IMR-90 (cell line): ENCODE measurements around the gene NCOA7. TPM values are rescaled to one million over a fixed set of nuclear protein-coding genes. Genes with fewer than 3 reads are reported as not detected.

Experiments
- ATAC-seq: fragments of 200-7000 bp; cut with Tn5 transposase; 2 replicates; pipeline ENCODE4 v1.9.1; 2020; ENCODE audit warnings: low read depth, mild to moderate bottlenecking, moderate library complexity
- BruUV-seq: library from RNA; stranded (reverse); fragments of 400-500 nt; replicated peaks from 2 replicates; lab custom pipeline; 2021; lab: Mats Ljungman, UMichigan
- CTCF ChIA-PET: fragments of 300-600 bp; formaldehyde crosslinking; extraction: SDS; loops from one replicate; lab custom pipeline; 2021; ENCODE audit warnings: antibody characterized with exemption; lab: Yijun Ruan, JAX
- POLR2A ChIA-PET: fragments of 300-600 bp; sonication (Branson Sonifier 250); formaldehyde crosslinking; loops from one replicate; lab custom pipeline; 2022; ENCODE audit warnings: antibody characterized with exemption; ENCODE audit not compliant: unreplicated experiment; lab: Charles Lee
- DNase-seq: peaks from one replicate; pipeline ENCODE4 v3.0.0; 2013
- H2AFZ ChIP-seq: replicated peaks from 2 replicates; pipeline ENCODE3; 2013; ENCODE audit warnings: low read length, mild to moderate bottlenecking; ENCODE audit not compliant: poor library complexity
- H2AK5ac ChIP-seq: 2 replicates; pipeline ENCODE4 v1.6.1; 2013; ENCODE audit warnings: low read depth, low read length, inconsistent platforms
- H2AK9ac ChIP-seq: replicated peaks from 2 replicates; pipeline ENCODE3; 2013; ENCODE audit warnings: mild to moderate bottlenecking, low read depth, low read length, moderate library complexity; ENCODE audit not compliant: poor library complexity
- H2BK120ac ChIP-seq: 2 replicates; pipeline ENCODE4 v1.6.1; 2013; ENCODE audit warnings: low read depth, low read length, inconsistent platforms
- H2BK15ac ChIP-seq: 3 replicates; pipeline ENCODE4 v1.6.1; 2013; ENCODE audit warnings: low read depth, low read length, inconsistent platforms
- H2BK20ac ChIP-seq: 2 replicates; pipeline ENCODE4 v1.6.1; 2013; ENCODE audit warnings: low read depth, mild to moderate bottlenecking, inconsistent platforms, low read length, moderate library complexity
- H2BK5ac ChIP-seq: 2 replicates; pipeline ENCODE4 v1.6.1; 2013; ENCODE audit warnings: mild to moderate bottlenecking, low read depth, low read length, inconsistent platforms; ENCODE audit not compliant: poor library complexity, severe bottlenecking
- H3K14ac ChIP-seq: replicated peaks from 2 replicates; pipeline ENCODE4 v1.6.1; 2013; ENCODE audit warnings: low read depth, low read length, inconsistent platforms
- H3K18ac ChIP-seq: 2 replicates; pipeline ENCODE4 v1.6.1; 2013; ENCODE audit warnings: low read depth, low read length, control low read depth
- H3K23ac ChIP-seq: 2 replicates; pipeline ENCODE4 v1.6.1; 2013; ENCODE audit warnings: low read depth, low read length, inconsistent platforms
- H3K27ac ChIP-seq: 2 replicates; pipeline ENCODE4 v1.5.1; 2013; ENCODE audit warnings: mild to moderate bottlenecking, control low read depth, low read length; ENCODE audit not compliant: insufficient read depth
- H3K27me3 ChIP-seq: 2 replicates; pipeline ENCODE4 v1.6.1; 2013; ENCODE audit warnings: low read length; ENCODE audit not compliant: control insufficient read depth, insufficient read depth
- H3K36me3 ChIP-seq: 2 replicates; pipeline ENCODE4 v1.6.1; 2013; ENCODE audit warnings: low read length, mixed read lengths; ENCODE audit not compliant: control insufficient read depth, insufficient read depth
- H3K4ac ChIP-seq: 2 replicates; pipeline ENCODE4 v1.6.1; 2013; ENCODE audit warnings: low read depth, low read length, inconsistent platforms
- H3K4me1 ChIP-seq: 2 replicates; pipeline ENCODE4 v1.6.1; 2013; ENCODE audit warnings: low read length, mixed read lengths; ENCODE audit not compliant: control insufficient read depth, insufficient read depth
- H3K4me2 ChIP-seq: 2 replicates; pipeline ENCODE4 v1.6.1; 2013; ENCODE audit warnings: low read depth, mild to moderate bottlenecking, control low read depth, low read length, moderate library complexity
- H3K4me3 ChIP-seq: 2 replicates; pipeline ENCODE4 v1.5.1; 2013; ENCODE audit warnings: low read depth, mild to moderate bottlenecking, control low read depth, low read length, moderate library complexity; ENCODE audit not compliant: insufficient read depth
- H3K56ac ChIP-seq: 2 replicates; pipeline ENCODE4 v1.6.1; 2013; ENCODE audit warnings: low read length, inconsistent platforms; ENCODE audit not compliant: insufficient read depth; ENCODE audit errors: extremely low read depth
- H3K79me1 ChIP-seq, 2 experiments: 2 replicates each; pipeline ENCODE4 v1.6.1; 2013; ENCODE audit warnings: low read length in 2 of 2, inconsistent platforms in 1 of 2, low read depth in 1 of 2
- H3K9ac ChIP-seq: 2 replicates; pipeline ENCODE4 v1.6.1; 2013; ENCODE audit warnings: low read depth, low read length, control low read depth
- H3K9me1 ChIP-seq: 2 replicates; pipeline ENCODE4 v1.6.1; 2013; ENCODE audit warnings: low read length, inconsistent platforms; ENCODE audit not compliant: insufficient read depth
- H3K9me3 ChIP-seq: 2 replicates; pipeline ENCODE4 v1.6.1; 2013; ENCODE audit warnings: low read length; ENCODE audit not compliant: control insufficient read depth, insufficient read depth
- H4K20me1 ChIP-seq: 2 replicates; pipeline ENCODE4 v1.6.1; 2013; ENCODE audit warnings: low read length, inconsistent platforms; ENCODE audit not compliant: insufficient read depth
- H4K5ac ChIP-seq: 2 replicates; pipeline ENCODE4 v1.6.1; 2013; ENCODE audit warnings: mild to moderate bottlenecking, low read depth, low read length, control low read depth
- H4K8ac ChIP-seq, 2 experiments: 2 replicates each; pipeline ENCODE4 v1.6.1; 2013; ENCODE audit warnings: low read depth in 2 of 2, low read length in 2 of 2, control low read depth in 1 of 2, inconsistent platforms in 1 of 2
- H4K91ac ChIP-seq: 2 replicates; pipeline ENCODE4 v1.6.1; 2013; ENCODE audit warnings: low read depth, low read length, inconsistent platforms; ENCODE audit not compliant: insufficient read depth
- BHLHE40 ChIP-seq: fragments of 150-350 bp; IDR thresholded peaks from 2 replicates; pipeline ENCODE4 v1.6.1; 2016; ENCODE audit warnings: mild to moderate bottlenecking, low read depth, low read length
- CEBPB ChIP-seq: IDR thresholded peaks from 2 replicates; pipeline ENCODE4 v1.6.1; 2012; ENCODE audit warnings: low read depth, low read length, improper control_type of control experiment
- CHD1 ChIP-seq: IDR thresholded peaks from 2 replicates; pipeline ENCODE4 v1.6.1; 2012; ENCODE audit warnings: low read depth, low read length, improper control_type of control experiment
- CTCF ChIP-seq: conservative IDR thresholded peaks from 2 replicates; pipeline ENCODE4 v1.5.1; 2012; ENCODE audit warnings: mild to moderate bottlenecking, low read depth, low read length, improper control_type of control experiment
- ELK1 ChIP-seq: fragments of 150-350 bp; IDR thresholded peaks from 2 replicates; pipeline ENCODE4 v1.6.1; 2016; ENCODE audit warnings: low read depth, mild to moderate bottlenecking, low read length, moderate library complexity, borderline replicate concordance
- FOS ChIP-seq: fragments of 150-350 bp; IDR thresholded peaks from 2 replicates; pipeline ENCODE4 v1.6.1; 2016; ENCODE audit warnings: low read depth, low read length
- MAFK ChIP-seq: IDR thresholded peaks from 2 replicates; pipeline ENCODE4 v1.6.1; 2012; ENCODE audit warnings: low read depth, low read length, improper control_type of control experiment
- MAZ ChIP-seq: IDR thresholded peaks from 2 replicates; pipeline ENCODE4 v1.6.1; 2012; ENCODE audit warnings: low read depth, mild to moderate bottlenecking, low read length, improper control_type of control experiment, moderate library complexity, borderline replicate concordance
- MXI1 ChIP-seq: IDR thresholded peaks from 2 replicates; pipeline ENCODE4 v1.6.1; 2012; ENCODE audit warnings: low read depth, mild to moderate bottlenecking, low read length, moderate library complexity, borderline replicate concordance
- NFE2L2 ChIP-seq: fragments of 150-350 bp; IDR thresholded peaks from 2 replicates; pipeline ENCODE4 v1.6.1; 2016; ENCODE audit warnings: low read depth, mild to moderate bottlenecking, low read length
- POLR2A ChIP-seq: IDR thresholded peaks from 2 replicates; pipeline ENCODE4 v1.6.1; 2012; ENCODE audit warnings: mild to moderate bottlenecking, low read depth, low read length
- RAD21 ChIP-seq: IDR thresholded peaks from 2 replicates; pipeline ENCODE4 v1.6.1; 2012; ENCODE audit warnings: low read length, improper control_type of control experiment
- RCOR1 ChIP-seq: IDR thresholded peaks from 2 replicates; pipeline ENCODE4 v1.6.1; 2012; ENCODE audit warnings: mild to moderate bottlenecking, low read length, improper control_type of control experiment; ENCODE audit not compliant: insufficient replicate concordance
- RFX5 ChIP-seq: IDR thresholded peaks from 2 replicates; pipeline ENCODE4 v1.8.0; 2012; ENCODE audit warnings: low read depth, mild to moderate bottlenecking, low read length, moderate library complexity
- SMC3 ChIP-seq: fragments of 150-350 bp; IDR thresholded peaks from 2 replicates; pipeline ENCODE4 v1.6.1; 2016; ENCODE audit warnings: low read depth, mild to moderate bottlenecking, antibody characterized with exemption, low read length, moderate library complexity
- USF2 ChIP-seq: fragments of 150-350 bp; IDR thresholded peaks from 2 replicates; pipeline ENCODE4 v1.6.1; 2017; ENCODE audit warnings: mild to moderate bottlenecking, antibody characterized with exemption, low read length, low read depth
- WGBS, 2 experiments: methylation state at CpG; one replicate each; pipeline versions ENCODE4 v1.1.5 to v1.1.7; 2013; ENCODE audit warnings: missing lambda C conversion rate in 2 of 2; ENCODE audit not compliant: insufficient read length in 1 of 2; ENCODE audit errors: extremely low coverage in 2 of 2; 5-methylcytosine and 5-hydroxymethylcytosine counted together
- dilution Hi-C: fragments of 300-500 bp; cut with HindIII; formaldehyde crosslinking; loops from one replicate; pipeline ENCODE4 v1.14.3; 2018; ENCODE audit warnings: low sequenced_read_pairs; ENCODE audit not compliant: unreplicated experiment
- in situ Hi-C: fragments of 300-500 bp; cut with MboI; formaldehyde crosslinking; loops from 3 replicates; pipeline ENCODE4 v1.14.3; 2019; ENCODE audit warnings: low sequenced_read_pairs, inconsistent platforms, mixed read lengths
- intact Hi-C: fragments of 100-400 bp; cut with micrococcal nuclease; formaldehyde crosslinking; loops from 2 replicates; pipeline ENCODE4 v1.10.0; 2022
- polyA plus RNA-seq, 3 experiments: library from polyadenylated mRNA; depleted of rRNA; stranded (reverse); fragments of >200 nt; gene quantifications; 2 replicates each; pipeline ENCODE4 v1.2.3, GENCODE V29; 2012; ENCODE audit warnings: low replicate concordance in 1 of 3
- total RNA-seq: library from RNA; depleted of rRNA; stranded (reverse); fragments of >200 nt; gene quantifications from 2 replicates; pipeline ENCODE4 v1.2.3, GENCODE V29; 2012

The NCOA7 gene
- total and polyA plus RNA-seq, 2 of the 4 experiments (the other 2 are of a cell fraction), result 12.6 to 12.9 TPM

- Histone ChIP-seq H2AK5ac (no peak overlapping the region), H3K36me3 (no peaks in the 10 kb centered on the region), H3K18ac (no peak overlapping the region), H2AFZ (no peak overlapping the region), H4K20me1 (no peaks in the 10 kb centered on the region), H3K4ac (no peak overlapping the region), H3K79me1 (peaks cover 2 to 6% of the 10 kb centered on the region in 2 experiments; a peak in 2 of 4 replicates), H3K9me1 (peaks cover 8% of the 10 kb centered on the region), H3K56ac (no peak overlapping the region), H2BK20ac (no peak overlapping the region), H4K91ac (no peak overlapping the region), H2BK15ac (no peak overlapping the region), H3K14ac (no peak overlapping the region), H2BK5ac (no peak overlapping the region), H3K9me3 (no peaks in the 10 kb centered on the region), H3K4me1 (peaks cover 6% of the 10 kb centered on the region), H2AK9ac (no peak overlapping the region), H3K23ac (no peak overlapping the region), H3K4me3 (no peak overlapping the region), H4K8ac (no peak overlapping the region), H3K4me2 (no peak overlapping the region), H3K27ac (no peak overlapping the region), H4K5ac (no peak overlapping the region), H2BK120ac (no peak overlapping the region), H3K27me3 (no peaks in the 10 kb centered on the region), H3K9ac (no peak overlapping the region)
- in situ Hi-C loops, result no loop called here
- intact Hi-C loops, result no loop called here
- DNase-seq, result no peak
- dilution Hi-C loops, result no loop called here
- BruUV-seq, result no TSS peak
- no peak for TF ChIP-seq ELK1
- TF ChIP-seq NFE2L2, result no peak
- no peak for TF ChIP-seq BHLHE40
- no peak for TF ChIP-seq CHD1
- TF ChIP-seq FOS, result no peak
- TF ChIP-seq RAD21, result no peak
- no peak for TF ChIP-seq USF2
- no peak for TF ChIP-seq SMC3
- TF ChIP-seq RCOR1, result no peak
- TF ChIP-seq POLR2A, result no peak
- no peak for TF ChIP-seq MXI1
- no peak for TF ChIP-seq RFX5
- no peak for TF ChIP-seq CEBPB
- TF ChIP-seq MAFK, result no peak
- TF ChIP-seq MAZ, result no peak
- TF ChIP-seq CTCF, result no peak
- no peak for ATAC-seq
- 79% methylated on average over 4 of the region's 6 CpGs; no CpG with 5 or more reads in 1 of the 2 experiments for WGBS, 2 experiments
- CTCF ChIA-PET, result no interaction called here
- POLR2A ChIA-PET, result no interaction called here
Observed at GRCh38 chr6:125869427-125869826, 78.7 kb downstream of the NCOA7 start.
